DMS 273 (cell line): Measurements from ENCODE around the gene TADA2A.
"Not testable (repeated sequence)": the region's sequence is repeated elsewhere in the genome, so short reads cannot be mapped to it uniquely, and the experiment has no call there.

Experiments
- DNase-seq: peaks from one replicate; lab custom pipeline; 2025; ENCODE audit not compliant: unreplicated experiment; lab: John Stamatoyannopoulos, UW

The TADA2A gene

DNA sequence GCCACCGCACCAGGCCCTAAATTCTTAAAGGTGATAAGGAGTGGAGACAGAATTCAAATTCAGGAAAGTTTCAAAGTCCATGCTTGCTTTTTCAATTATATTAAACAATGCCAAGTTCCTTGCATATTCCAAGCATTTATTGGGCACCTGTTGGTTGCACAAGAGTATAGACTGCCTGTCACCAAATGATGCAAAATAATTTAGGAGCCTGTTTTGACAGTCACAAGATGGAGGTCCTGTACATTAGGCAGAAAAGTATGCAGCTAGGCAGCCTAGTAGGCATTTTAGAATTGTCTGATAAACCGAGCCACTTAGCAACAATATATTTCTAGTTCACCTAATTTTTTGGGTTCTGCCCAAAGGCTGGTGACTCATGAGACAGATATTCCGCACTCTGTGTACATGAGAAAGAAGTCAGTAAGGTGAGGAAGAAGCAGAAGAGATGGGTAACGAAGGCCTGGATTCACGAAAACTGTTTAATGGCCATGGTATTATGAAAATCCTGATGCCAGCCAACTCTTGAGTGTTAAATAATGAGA is 7.4 kb upstream of the TADA2A start:
- no peak for DNase-seq

DNA sequence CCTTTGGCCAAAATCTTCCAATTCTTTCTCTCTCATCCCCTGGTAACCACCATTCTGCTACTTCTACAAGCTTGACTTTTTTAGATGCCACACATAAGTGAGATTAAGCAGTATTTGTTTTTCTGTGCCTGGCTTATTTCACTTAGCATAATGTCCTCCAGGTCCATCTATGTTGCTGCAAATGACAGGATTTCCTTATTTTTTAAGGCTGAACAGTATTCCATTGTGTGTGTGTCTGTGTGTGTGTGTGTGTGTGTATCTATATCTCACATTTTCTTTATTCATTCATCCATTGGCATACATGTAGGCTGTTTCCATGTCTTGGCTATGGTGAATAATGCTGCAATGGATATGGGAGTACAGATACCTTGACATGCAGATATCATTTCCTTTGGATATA is 6.2 kb upstream of the TADA2A start:
- DNase-seq = no peak

DNA sequence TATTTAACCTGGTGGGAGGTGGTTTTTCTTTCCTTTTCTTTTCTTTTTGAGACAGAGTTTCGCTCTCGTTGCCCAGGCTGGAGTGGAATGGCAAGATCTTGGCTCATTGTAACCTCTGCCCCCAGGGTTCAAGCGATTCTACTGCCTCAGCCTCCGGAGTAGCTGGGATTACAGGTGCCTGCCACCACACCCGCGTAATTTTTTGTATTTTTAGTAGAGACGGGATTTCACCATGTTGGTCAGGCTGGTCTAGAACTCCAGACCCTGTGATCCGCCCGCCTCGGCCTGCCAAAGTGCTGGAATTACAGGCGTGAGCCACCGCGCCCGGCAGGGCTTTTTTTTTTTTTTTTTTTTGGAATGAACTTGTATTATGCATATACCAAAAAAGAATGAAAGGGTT is 1.2 kb upstream of the TADA2A start:
- DNase-seq = peak; percentile 16

DNA sequence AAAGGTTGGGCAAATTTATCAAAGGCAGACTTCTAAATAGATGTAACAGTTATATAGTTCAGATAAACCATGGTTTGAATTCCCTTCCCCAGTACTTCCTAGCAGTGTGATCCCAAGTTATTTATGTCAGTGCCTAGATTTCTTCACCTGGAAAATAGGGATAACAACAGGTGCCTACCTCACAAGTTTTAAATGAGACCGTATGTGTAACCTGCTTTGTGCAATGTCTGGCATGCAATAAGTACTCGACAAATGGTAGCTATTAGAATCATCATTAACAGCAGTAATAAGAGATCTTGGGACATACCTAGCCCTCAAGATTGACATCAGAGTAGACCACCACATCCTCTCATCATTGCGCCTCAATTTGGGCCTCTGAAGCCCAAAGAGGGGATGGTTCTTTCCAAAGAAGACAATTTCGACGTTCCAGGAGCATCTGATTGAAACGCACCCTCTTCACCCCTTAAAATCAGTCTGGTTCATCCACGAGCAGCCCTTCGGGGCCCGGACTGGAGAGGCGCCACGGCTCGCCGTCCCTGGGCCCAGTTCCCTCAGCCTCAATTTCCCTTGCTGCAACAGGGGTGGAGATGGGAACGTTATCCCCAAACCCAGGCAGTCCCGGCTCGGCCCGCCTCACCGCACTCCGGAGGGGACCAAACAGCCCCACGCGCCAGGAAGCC is 591 bp upstream of the TADA2A start:
- DNase-seq = peak; percentile 60

DNA sequence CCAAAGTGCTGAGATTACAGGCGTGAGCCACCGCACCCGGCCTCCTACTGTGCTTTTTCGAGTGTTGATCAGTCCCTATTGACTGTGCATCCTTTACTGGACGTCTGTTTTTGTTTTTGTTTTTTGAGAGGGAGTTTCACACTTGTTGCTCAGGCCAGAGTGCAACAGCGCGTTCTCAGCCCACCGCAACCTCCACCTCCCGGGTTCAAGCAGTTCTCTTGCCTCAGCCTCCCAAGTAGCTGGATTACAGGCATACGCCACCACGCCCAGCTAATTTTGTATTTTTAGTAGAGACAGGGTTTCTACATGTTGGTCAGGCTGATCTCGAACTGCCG is 1.4 kb downstream of the TADA2A start:
- not testable (repeated sequence) for DNase-seq

DNA sequence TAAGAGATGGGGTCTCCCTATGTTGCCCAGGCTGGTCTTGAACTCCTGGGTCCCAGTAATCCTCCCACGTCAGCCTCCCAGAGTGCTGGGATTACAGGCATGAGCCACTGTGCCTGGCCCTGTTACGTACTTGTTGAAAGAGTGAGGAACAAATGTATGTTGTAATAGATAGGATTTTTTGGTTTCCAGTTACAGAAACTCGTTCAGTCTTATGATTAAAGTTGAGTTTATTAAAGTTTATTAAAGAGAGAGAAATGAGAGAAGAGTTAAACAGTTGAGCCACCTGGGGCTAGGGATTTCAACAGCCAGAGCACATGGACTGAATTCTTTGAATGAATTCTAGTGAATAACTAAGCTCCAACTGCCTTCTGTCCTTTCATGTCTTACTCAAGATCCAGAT is 3.7 kb downstream of the TADA2A start:
- DNase-seq = no peak

DNA sequence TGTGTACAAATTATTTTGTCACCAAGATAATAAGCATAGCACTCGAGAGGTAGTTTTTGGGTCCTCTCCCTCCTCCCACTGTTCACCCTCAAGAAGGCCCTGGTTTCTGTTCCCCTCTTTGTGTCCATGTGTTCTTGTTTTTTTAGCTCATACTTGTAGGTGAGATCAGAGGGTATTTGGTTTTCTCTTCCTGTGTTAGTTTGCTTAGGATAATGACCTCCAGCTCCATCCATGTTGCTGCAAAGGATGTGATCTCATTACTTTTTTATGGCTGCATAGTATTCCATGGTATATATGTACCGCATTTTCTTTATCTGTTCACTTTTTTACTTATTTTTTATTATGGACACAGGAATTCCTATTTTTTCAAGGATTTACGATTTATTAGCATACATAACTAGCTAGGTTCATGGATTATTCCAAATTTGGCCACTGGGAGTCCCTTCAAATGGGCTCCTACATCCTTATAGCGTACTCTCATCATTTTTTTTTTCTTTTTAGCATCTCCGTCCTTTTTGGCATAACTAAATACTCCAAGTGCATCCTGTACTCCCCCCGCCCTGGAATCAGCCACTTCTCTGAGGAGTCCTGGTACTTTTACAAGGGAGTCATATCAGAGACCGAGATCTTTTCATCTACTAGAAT is 7.3 kb downstream of the TADA2A start:
- peak; percentile 11 for DNase-seq

DNA sequence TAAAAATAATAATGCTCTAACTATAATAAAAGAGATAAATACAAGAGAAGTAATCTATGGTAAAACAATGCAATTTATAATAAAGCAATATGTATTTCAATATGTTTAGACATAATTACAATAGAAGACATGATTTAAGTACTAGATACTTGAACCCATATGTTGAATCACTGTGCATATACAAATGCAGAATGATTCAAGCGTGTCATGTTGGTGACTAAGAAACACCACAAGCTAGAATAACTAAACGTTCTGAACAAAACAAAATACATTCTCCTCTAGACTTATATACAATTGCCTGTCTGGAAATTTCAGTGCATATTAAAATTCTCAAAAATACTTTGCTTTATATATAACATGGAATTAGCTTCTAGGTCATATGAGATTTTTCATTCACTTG is 11.2 kb downstream of the TADA2A start:
- no peak for DNase-seq

DNA sequence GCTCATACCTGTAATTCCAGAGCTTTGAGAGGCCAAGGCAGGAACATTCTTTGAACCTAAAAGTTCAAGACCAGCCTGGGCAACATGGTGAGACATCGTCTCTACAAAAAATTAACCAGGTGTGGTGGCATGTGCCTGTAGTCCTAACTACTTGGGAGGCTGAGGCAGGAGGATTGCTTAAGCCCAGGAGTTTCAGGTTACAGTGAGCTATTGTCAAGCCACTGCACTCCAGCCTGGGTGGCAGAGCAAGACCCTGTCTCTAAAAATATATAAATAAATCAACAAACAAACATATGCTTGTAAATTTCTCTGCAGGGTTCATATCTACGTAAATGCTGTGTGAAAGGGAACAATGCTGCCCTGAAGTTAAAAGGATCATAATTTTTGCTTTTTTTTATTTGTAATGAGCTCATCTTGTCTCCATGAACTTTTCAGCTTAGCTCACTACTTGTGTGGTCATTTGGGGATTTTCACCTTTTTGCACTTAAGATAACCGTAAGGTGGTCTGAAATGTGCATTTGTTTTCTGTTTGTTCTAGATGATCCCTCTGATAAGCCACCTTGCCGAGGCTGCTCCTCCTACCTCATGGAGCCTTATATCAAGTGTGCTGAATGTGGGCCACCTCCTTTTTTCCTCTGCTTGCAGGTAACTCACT is 16.4 kb downstream of the TADA2A start:
- DNase-seq = no peak

DNA sequence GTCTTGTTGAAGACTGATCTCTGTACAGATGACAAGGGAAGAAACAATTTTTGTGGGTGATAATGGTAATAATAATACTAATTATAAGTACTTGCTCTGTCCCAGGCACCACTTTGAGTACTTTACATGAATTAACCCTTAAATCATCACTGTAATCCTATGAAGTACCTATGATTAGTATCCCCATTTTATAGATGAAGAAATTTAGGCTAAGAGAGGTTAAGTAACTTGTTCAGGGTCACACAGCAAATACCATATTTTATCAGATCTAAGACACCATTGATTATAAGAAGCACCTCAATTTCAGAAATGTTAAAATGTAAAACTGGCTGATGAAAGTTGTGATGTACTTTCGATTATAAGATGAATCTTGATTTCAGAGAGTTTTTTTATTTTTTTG is 18.6 kb downstream of the TADA2A start:
- no peak for DNase-seq

DNA sequence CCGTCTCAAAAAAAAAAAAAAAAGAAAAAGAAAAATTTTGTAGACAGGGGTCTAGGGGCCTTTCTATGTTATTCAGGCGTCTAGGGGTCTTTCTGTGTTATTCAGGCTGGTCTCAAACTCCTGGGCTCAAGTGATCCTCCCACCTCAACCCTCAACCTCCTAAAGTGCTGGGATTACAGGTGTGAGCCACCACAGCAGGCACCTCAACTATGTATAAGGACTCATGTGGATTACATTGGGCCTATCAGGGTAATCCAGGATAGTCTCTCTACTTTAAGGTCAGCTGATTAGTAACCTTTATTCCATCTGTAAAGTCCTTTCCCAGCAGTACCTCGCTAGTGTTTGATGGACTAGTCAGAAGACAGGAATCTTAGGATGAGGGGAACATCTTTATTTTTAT is 22.4 kb downstream of the TADA2A start:
- no peak for DNase-seq

DNA sequence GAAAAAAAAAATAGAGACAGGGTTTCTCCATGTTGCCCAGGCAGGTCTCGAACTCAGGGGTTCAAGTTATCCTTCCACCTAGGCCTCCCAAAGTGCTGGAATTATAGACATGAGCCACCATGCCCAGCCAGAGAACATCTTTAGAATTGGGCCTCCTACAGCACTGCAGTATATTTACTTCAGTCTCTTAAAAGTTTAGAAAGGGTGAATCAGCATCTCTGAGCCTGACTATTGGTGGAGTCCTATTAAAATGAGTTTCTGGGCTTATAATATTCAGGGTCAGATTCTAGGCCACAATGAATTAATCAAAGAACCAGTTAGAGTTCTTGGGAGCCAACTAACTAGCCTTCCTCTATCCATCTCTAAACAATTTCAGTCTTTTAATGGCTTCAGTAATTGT is 22.8 kb downstream of the TADA2A start:
- DNase-seq = no peak

DNA sequence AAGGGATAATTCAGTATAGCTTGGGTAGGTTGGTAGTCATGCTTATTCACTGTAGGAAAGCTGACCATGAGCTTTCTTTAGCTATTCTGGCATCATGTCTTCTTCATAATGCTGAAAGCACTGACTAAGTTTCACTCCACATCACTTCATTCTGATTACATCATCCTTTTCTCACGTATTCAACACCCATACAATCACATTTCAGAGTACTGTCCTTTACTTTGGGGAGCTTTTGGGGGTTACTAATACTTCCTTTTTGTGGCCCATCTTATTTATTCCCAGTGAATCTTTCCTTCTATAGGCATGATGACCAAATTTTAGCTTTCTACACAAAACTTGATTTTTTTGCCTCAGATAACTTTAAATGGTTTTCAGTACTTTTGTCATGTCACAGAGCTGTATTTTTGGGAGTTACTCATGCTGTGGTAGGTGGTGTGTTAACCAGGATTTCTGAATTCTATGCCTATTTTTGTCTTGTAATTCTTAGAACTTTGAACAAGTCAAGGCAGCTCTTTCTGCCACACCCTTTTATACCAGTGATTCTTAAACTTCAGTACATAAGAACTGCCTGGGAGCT is 23.5 kb downstream of the TADA2A start:
- no peak for DNase-seq

DNA sequence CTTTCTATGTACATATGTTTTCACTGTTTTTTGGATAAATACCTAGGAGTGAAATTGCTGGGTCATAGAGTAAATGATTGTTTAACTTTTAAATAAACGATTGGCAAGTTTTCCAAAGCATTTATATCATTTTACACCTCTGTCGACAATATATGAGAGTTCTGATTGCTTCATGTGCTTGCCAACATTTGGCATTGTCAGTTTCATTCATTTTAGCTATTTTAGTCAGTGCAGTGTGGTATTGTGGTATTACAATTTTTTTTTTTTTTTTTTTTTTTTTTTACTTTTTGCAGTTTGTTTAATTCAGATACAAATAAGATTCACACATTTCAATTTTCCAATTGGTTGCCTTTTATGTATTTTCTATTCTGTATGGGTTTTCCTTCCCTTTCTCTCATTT is 26.0 kb downstream of the TADA2A start:
- no peak for DNase-seq

DNA sequence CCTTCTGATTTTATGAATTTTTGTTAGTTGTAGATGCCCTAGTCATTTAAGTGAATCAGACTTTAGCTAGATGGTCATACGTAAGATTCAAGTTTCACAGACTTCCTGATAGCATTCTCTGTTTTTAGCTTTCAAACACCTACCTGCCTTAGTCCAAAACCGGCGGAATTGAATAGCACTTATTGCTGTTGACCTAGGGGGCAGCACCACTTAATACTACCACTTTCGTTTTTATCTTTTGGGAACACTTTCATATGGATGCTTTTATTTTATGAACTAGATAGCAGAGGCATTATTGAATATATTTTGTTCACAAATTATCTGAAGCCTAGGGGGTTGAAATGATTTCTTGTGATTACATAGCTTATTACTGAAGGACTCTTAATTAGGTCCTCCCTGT is 31.5 kb downstream of the TADA2A start:
- peak; percentile 21 for DNase-seq

DNA sequence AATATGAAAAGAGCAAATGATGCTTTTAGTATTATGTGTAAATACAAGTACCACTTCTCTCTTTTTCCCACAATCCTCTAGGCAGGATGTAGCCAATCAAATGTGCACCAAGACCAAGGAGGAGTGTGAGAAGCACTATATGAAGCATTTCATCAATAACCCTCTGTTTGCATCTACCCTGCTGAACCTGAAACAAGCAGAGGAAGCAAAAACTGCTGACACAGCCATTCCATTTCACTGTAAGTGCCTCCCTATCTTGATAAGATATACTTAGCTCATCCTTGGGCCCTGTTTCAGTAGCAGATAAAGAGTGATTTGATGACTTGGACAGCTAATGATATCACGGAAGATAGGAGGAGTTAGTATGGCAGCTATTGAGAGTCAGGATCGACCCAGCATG is 33.7 kb downstream of the TADA2A start:
- no peak for DNase-seq

DNA sequence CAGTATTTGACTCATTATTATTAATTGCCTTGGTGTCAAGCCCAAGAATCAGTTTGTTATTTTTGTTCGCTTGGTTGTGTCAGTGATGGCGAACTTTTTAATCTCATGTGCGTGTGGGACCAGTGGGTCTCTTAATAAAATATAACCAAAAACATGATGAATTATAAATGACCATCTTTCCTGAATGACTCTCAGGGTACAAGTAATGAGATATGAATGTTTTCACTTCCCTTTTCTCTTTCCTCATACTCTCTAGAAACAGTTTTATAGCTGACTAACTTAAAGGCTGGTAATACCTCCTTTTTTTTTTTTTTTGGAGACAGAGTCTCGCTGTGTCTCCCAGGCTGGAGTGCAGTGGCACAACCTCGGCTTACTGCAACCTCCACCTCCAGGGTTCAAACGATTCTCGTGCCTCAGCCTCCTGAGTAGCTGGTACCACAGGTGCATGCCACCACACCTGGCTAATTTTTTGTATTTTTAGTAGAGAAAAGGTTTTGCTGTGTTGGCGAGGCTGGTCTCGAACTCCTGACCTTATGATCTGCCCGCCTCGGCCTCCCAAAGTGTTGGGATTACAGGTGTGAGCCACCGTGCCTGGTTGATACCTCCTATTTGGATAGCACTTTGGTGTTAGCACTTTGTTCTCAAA is 34.8 kb downstream of the TADA2A start:
- not testable (repeated sequence) for DNase-seq

DNA sequence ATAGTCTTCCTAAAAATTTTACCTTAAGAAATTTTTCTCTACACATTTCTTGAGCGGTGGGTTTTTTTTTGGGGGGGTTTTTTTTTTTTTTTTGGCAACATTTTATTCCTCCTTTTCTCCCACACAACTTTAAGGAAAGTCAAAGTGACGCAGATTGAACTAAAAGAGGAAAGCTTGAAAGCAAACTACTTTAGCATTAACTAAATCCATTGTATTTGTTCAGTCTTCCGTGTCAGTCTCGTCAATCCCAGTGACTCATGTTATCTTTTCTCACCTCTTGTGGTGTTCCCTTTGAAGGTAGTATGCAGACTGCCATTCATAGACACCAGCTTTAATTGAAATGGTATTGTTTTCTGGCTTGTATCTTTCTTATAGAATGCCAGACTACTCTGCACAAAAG is 39.3 kb downstream of the TADA2A start:
- no peak for DNase-seq

DNA sequence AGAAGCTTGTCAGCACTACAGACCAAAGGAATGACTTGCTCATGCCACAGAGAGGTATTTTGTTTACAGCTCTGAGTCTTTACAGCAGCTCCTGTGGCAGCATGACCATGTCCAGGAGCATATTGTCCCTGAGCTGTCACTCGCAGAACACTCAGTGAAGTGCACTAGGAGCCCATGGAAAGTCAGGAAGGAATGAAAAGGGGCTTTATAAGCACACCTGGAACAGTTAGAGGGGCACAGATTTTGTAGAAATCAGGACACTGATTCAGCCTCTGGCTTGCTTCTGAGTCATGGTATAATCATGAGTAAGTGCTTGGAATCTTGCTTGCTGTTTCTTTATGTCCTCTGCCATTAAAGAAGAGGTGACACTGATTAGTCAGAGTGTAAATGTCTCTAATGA is 41.0 kb downstream of the TADA2A start:
- no peak for DNase-seq

DNA sequence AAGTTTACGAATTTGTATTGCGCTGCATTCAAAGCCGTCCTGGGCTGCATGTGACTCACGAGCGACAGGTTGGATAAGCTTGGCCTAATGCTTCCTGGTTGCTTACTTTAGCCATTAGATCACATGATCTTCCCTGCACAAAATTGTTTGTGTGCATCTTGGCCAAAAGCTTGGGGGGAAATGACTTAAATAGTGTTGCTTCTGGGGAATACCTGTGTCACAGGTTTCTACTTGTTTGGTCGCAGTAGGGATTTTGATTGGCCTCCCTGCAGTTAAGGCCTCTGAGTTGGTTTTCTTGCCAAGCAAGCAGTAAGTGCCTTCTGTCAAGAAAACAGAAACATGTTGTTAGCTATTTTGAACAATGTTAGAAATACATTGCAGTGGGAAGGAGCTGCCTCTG is 43.4 kb downstream of the TADA2A start:
- no peak for DNase-seq

DNA sequence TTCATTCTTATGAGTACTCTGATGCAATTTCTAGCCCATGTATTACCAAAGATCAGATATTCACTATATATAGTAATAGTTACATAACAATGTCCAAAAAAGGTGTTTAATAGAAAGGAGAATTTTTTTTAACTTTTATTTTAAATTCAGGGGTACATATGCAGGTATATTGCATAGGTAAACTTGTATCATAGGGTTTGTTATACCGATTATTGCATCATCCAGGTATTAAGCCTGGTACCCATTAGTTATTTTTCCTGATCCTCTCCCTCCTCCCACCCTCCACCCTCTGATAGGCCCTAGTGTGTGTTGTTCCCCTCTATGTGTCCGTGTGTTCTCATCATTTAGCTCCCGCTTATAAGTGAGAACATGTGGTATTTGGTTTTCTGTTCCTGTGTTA is 51.1 kb downstream of the TADA2A start:
- DNase-seq = not testable (repeated sequence)

DNA sequence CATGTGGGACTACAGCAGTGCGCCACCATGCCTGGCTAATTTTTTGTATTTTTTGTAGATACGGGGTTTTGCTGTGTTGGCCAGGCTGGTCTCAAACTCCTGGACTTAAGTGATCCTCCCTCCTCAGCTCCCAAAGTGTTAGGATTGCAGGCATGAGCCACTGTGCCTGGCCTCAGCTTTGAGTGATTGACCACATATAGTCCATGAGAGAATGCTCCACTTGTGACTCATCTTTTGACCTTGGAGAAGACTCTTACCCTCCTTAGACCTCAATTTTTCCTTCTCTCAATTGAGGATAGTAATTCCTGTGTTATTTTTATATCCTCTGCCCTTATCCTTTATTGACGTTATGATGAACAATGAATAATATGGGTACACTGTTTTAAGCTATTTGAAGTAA is 52.1 kb downstream of the TADA2A start:
- DNase-seq = no peak
